ENCODE results near the gene CACFD1. TPM values are rescaled to one million over a fixed set of nuclear protein-coding genes. Genes with fewer than 3 reads are reported as not detected.

Gene CACFD1
- total and polyA plus RNA-seq, 10 donors, result 4.7 to 14.2 (median 11.9) TPM

- Histone ChIP-seq H3K36me3 (no peaks in the 10 kb centered on the region), H3K27ac (no peak overlapping the region), H3K4me1 (no peaks in the 10 kb centered on the region), H3K9me3 (no peaks in the 10 kb centered on the region), H3K4me3 (no peak overlapping the region), H3K27me3 (replicated peaks in 1 of 7) (no peaks in the 10 kb centered on the region)
- DNase-seq, result no peak
- 84 to 99% (median 86%) methylated on average over 7 of the region's 7 CpGs for WGBS, 5 donors
- no peak for TF ChIP-seq POLR2AphosphoS5 (IDR thresholded peaks at IDR 0.05)
- TF ChIP-seq CTCF (IDR thresholded peaks at IDR 0.05 in 8 of 11, conservative IDR thresholded peaks at IDR 0.05 in 3 of 11), result no peak
- no peak for TF ChIP-seq POLR2A (IDR thresholded peaks at IDR 0.05)
- intact Hi-C loops (cut with DNase I; ENCODE audit: low total_unique reads), result no loop called here
These were observed 7.2 kb upstream of the CACFD1 start for GRCh38 chr9:133452562-133452961.

GRCh38 chr9:133453651-133454050 lies 6.1 kb upstream of the CACFD1 start:
- H3K4me1 ChIP-seq, result peaks cover 0 to 2% (median 2%) of the 10 kb centered on the region in 6 donors
- no peaks in the 10 kb centered on the region for H3K36me3 ChIP-seq
- H3K9me3 ChIP-seq, result no peaks in the 10 kb centered on the region
- no peak for DNase-seq
- intact Hi-C loops (cut with DNase I; ENCODE audit: low total_unique reads), result no loop called here
- no peak overlapping the region for H3K27ac ChIP-seq
- H3K27me3 ChIP-seq (replicated peaks in 1 of 7), result no peaks in the 10 kb centered on the region
- TF ChIP-seq POLR2AphosphoS5 (IDR thresholded peaks at IDR 0.05) (no peak), CTCF (IDR thresholded peaks at IDR 0.05 in 8 of 11, conservative IDR thresholded peaks at IDR 0.05 in 3 of 11) (no peak)
- 74 to 86% (median 81%) methylated on average over 11 of the region's 11 CpGs for WGBS, 5 donors
- H3K4me3 ChIP-seq, result no peak overlapping the region

- Histone ChIP-seq H3K4me3 (no peak overlapping the region), H3K9me3 (no peaks in the 10 kb centered on the region), H3K4me1 (peaks cover 0 to 9% (median 8%) of the 10 kb centered on the region in 6 donors), H3K27me3 (replicated peaks in 1 of 7) (no peaks in the 10 kb centered on the region), H3K36me3 (no peaks in the 10 kb centered on the region), H3K27ac (no peak overlapping the region)
- WGBS, 5 donors, result 79 to 86% (median 85%) methylated on average over 9 to 19 of the region's 19 CpGs
- intact Hi-C loops (cut with DNase I; ENCODE audit: low total_unique reads), result no loop called here
- no peak for TF ChIP-seq CTCF (IDR thresholded peaks at IDR 0.05 in 8 of 11, conservative IDR thresholded peaks at IDR 0.05 in 3 of 11)
- TF ChIP-seq POLR2A (IDR thresholded peaks at IDR 0.05), result no peak
- no peak for TF ChIP-seq POLR2AphosphoS5 (IDR thresholded peaks at IDR 0.05)
- DNase-seq, result no peak
These were observed 5.5 kb upstream of the CACFD1 start for GRCh38 chr9:133454325-133454724.

GRCh38 chr9:133454943-133455673 lies 4.7 kb upstream of the CACFD1 start:
- H3K36me3 ChIP-seq, result no peaks in the 10 kb centered on the region
- 83 to 95% (median 90%) methylated on average over 17 to 20 of the region's 20 CpGs for WGBS, 5 donors
- no peak overlapping the region for H3K4me3 ChIP-seq
- peaks cover 0 to 13% (median 11%) of the 10 kb centered on the region in 6 donors for H3K4me1 ChIP-seq
- no peaks in the 10 kb centered on the region for H3K27me3 ChIP-seq (replicated peaks in 1 of 7)
- peak; percentile 76 for DNase-seq
- H3K9me3 ChIP-seq, result no peaks in the 10 kb centered on the region
- TF ChIP-seq POLR2AphosphoS5 (IDR thresholded peaks at IDR 0.05) (no peak), CTCF (IDR thresholded peaks at IDR 0.05 in 8 of 11, conservative IDR thresholded peaks at IDR 0.05 in 3 of 11) (no peak), POLR2A (IDR thresholded peaks at IDR 0.05) (no peak)
- intact Hi-C loops (cut with DNase I; ENCODE audit: low total_unique reads), result no loop called here
- H3K27ac ChIP-seq, result no peak overlapping the region

Data from spleen (tissue), 11 donors.